ENCODE results near the gene ZFHX3.

ZFHX3 gene

DNA sequence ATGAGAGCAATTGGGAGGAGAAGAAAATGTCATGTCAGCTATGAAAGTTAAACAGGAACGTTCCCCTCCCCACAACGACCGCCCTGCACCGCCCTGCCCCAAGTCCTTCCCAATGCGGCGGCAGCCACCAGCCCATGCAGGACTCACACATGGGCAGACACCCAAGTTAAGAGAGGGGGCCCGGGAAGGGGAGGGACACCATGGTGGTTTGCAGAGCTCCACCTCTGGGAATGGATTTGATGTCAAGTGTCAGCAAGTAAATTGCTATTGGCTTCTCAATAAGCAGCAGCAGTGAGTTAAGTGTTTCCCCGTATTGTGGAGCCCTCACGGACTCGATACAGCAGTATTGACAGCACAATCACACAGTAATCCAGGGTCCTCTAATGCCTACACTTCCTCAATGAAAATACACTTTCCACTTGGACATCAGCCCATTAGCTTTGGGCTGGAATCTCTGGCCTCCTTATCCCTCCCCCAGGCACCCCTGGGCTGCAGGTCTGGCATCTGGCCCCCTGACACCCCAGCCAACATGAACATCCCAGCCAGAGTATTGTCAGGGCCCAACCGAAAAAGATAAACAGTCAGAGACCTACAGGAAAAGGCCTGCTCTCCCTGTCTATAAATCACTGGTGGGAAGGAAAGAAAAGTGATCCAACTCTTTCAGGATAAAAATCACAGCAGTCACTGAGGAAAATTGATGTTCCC lies 22.6 kb downstream of the ZFHX3 start:
- CTCF ChIA-PET, result no interaction called here
- TF ChIP-seq, protein P1, sequence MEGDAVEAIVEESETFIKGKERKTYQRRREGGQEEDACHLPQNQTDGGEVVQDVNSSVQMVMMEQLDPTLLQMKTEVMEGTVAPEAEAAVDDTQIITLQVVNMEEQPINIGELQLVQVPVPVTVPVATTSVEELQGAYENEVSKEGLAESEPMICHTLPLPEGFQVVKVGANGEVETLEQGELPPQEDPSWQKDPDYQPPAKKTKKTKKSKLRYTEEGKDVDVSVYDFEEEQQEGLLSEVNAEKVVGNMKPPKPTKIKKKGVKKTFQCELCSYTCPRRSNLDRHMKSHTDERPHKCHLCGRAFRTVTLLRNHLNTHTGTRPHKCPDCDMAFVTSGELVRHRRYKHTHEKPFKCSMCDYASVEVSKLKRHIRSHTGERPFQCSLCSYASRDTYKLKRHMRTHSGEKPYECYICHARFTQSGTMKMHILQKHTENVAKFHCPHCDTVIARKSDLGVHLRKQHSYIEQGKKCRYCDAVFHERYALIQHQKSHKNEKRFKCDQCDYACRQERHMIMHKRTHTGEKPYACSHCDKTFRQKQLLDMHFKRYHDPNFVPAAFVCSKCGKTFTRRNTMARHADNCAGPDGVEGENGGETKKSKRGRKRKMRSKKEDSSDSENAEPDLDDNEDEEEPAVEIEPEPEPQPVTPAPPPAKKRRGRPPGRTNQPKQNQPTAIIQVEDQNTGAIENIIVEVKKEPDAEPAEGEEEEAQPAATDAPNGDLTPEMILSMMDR (IDR thresholded peaks at IDR 0.05; ENCODE audit: control extremely low read depth, extremely low read depth, low read depth, missing control alignments), result no peak
- POLR2A ChIA-PET, result no interaction called here
- DNase-seq (ENCODE audit: extremely low spot score), result no peak

GRCh38 chr16:73024571-73025105 lies 23.3 kb downstream of the ZFHX3 start:
- POLR2A ChIA-PET, result no interaction called here
- CTCF ChIA-PET, result no interaction called here
- TF ChIP-seq, protein P1 (IDR thresholded peaks at IDR 0.05; ENCODE audit: control extremely low read depth, extremely low read depth, low read depth, missing control alignments), result no peak
- no peak for DNase-seq (ENCODE audit: extremely low spot score)

DNA sequence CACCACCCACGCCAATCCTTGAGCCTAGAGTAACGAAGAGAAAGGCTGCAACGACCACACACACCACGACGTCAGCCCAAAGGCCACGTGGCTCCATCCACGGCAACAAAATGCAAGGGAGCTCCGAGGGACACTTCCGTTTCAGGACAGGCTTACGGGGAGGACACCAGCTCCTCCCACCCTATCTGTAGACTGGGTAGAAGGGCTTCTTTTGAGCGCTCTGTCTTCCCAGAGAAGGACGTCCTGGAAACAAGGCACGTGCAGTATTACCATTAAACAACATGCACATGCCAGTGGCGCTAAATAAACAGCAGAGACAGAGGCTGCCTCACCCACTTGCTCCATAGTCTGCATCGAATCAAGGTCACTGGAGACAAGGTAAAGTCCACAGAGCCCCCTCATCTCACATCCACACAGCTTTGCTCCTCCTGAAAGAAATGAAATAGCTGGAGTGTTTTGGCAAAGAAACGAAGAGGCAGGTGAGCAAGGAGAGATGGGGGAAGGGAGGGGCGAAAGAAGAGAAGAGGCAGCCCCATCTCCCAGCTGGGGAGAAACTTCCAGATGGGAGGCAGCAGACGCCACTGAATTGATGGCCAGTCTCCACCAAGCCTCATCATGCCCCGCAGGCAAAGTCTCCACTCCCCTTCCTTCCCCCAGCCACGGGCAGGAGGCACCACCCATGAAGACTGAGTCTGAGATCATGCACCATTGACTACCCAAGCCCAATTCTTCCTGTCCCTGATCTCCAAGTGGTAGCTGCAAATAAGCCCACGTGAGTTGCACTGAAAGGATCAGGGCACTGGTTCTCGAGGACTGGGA lies 24.0 kb downstream of the ZFHX3 start:
- no peak for DNase-seq (ENCODE audit: extremely low spot score)
- CTCF ChIA-PET, result no interaction called here
- POLR2A ChIA-PET, result no interaction called here
- TF ChIP-seq, protein P1 (IDR thresholded peaks at IDR 0.05; ENCODE audit: control extremely low read depth, extremely low read depth, low read depth, missing control alignments), result no peak

GRCh38 chr16:73023320-73023719 lies 24.6 kb downstream of the ZFHX3 start:
- CTCF ChIA-PET, result no interaction called here
- TF ChIP-seq, protein P1 (IDR thresholded peaks at IDR 0.05; ENCODE audit: control extremely low read depth, extremely low read depth, low read depth, missing control alignments), result no peak
- POLR2A ChIA-PET, result no interaction called here
- DNase-seq (ENCODE audit: extremely low spot score), result no peak

DNA sequence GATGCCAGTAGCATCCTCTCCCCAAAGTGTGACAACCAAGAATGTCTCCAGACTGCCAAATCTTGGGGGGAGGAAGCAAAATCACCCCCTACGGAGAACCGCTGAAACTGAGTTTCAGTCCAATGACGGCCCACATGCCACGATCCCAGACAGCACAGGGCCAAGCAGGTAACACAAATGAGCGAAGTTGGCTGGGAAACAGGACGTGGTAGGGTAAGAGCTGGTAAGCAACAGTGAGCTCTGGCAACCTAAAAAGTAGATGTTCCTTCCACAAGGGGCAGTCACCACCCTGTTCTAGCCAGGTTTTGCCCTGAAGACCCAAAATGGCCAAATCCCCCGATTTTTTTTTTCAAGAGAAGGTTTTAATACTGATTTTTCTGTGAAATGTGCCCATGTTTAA lies 25.4 kb downstream of the ZFHX3 start:
- CTCF ChIA-PET, result interaction anchor here (1.9 kb wide), 1 partner anchor 11 kb away, joined by 4 read pairs; no protein-coding TSS in a partner anchor
- POLR2A ChIA-PET, result no interaction called here
- TF ChIP-seq, protein P1 (IDR thresholded peaks at IDR 0.05; ENCODE audit: control extremely low read depth, extremely low read depth, low read depth, missing control alignments), result no peak
- no peak for DNase-seq (ENCODE audit: extremely low spot score)

DNA sequence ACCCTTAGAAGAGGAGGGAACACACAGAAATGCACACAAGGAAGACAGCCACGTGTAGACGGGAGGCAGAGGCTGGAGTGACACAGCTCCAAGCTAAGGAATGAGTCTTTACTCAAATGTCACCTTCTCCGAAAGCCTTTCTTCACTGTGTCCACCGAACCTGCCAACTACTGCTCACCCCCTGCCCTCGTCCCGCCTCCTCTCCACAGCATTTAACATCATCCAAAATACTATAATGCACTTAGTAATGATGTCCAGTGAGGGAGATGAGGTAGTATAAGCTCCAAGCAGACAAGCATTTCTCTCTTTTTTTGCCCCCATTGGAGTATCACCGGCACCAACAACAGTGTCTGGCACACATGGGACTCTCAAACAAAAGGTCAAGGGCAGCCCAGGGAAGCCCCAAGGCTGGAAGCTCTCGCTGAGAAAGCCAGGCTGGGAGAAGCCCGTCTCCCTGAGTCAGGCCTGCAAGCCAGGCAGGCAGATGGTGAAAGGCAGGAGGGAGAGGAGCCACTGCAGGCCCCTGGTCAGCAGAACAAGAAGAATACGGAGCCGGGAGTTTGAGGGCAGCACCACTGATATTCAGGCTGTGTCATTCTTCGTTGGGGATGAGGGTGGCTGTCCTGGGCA lies 25.9 kb downstream of the ZFHX3 start:
- POLR2A ChIA-PET, result no interaction called here
- TF ChIP-seq, protein P1 (IDR thresholded peaks at IDR 0.05; ENCODE audit: control extremely low read depth, extremely low read depth, low read depth, missing control alignments), result no peak
- CTCF ChIA-PET, result interaction anchor here (1.9 kb wide), 1 partner anchor 11 kb away, joined by 4 read pairs; no protein-coding TSS in a partner anchor
- DNase-seq (ENCODE audit: extremely low spot score), result no peak

Data from GM10248 (cell line).